HG02678 (cell line): ENCODE measurements around the gene CLEC11A.
"Not testable (repeated sequence)": the region's sequence is repeated elsewhere in the genome, so short reads cannot be mapped to it uniquely, and the experiment has no call there.

Source experiments
- ATAC-seq: cut with Tn5 transposase; IDR thresholded peaks from one replicate; pipeline ENCODE4 v1.9.1; 2021; ENCODE audit warnings: mild to moderate bottlenecking, moderate library complexity; ENCODE audit not compliant: unreplicated experiment

The CLEC11A gene

GRCh38 chr19:50753879-50754278 lies 30.7 kb downstream of the CLEC11A start:
- no peak for ATAC-seq

DNA sequence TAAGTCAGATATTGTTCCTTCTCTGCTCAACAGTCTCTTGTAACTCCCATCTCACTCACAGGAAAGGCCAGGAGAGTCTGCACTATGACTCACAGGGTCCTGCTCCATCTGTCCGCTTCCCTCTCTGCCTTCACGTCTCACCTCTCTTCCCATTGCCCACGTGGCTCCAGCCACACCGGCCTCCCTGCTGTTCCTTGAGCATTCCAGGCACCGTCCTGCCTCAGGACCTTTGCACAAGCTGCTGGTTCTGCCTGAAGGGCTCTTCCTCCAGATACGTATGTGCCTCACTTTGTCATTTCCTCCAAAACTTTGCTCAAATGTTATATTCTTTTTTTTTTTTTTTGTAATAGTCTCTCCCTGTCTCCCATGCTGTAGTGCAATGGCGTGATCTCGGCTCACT lies 33.1 kb downstream of the CLEC11A start:
- not testable (repeated sequence) for ATAC-seq

DNA sequence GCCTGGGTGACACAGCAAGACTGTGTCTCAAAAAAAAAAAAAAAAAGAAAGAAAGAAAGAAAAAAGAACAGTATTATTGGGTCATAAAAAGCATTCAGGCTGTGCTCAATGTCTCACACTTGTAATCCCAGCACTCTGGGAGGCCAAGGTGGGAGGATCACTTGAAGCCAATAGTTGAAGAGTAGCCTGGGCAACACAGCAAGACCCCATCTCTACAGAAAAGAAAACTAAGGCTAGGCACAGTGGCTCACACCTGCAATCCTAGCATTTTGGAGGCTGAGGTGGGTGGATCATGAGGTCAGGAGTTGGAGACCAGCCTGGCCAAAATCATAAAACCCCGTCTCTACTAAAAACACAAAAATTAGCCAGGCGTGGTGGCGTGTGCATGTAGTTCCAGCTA lies 34.5 kb downstream of the CLEC11A start:
- not testable (repeated sequence) for ATAC-seq

GRCh38 chr19:50759076-50759475 lies 35.9 kb downstream of the CLEC11A start:
- not testable (repeated sequence) for ATAC-seq

GRCh38 chr19:50759886-50760285 lies 36.7 kb downstream of the CLEC11A start:
- no peak for ATAC-seq

DNA sequence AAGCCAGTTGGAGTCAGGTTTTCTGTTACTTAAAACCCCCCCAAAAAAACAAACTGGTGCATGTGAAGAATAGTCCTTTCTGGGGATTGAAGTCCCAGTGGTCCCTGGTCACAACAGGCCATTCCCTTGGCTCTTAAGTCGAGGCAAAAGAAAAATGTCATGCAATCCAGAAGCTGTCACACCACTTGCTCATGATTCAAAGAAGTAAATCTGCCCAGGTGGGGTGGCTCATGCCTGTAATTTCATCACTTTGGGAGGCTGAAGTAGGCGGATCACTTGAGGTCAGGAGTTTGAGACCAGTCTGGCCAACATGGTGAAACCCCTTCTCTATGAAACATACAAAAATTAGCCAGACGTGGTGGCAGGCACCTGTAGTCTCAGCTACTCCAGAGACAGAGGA lies 38.3 kb downstream of the CLEC11A start:
- not testable (repeated sequence) for ATAC-seq

DNA sequence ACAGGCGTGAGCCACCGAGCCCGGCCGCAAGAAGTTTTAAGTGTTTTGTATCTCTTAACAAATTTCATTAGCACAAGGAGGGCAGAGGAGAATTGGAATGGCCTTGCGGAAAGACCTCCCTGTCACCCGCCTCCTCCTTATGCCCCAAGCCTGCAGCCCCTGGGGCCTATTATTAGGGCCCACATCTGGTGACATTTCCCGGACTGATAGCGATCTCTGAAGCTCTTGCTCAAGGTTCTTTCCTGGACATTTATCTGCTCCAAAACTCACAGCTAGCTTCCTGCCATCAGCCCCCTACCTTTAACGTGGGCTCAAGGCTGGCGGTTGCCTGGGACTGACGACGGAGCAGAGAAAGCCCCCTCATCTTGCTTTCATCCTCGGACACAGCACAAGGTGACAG lies 40.4 kb downstream of the CLEC11A start:
- not testable (repeated sequence) for ATAC-seq

DNA sequence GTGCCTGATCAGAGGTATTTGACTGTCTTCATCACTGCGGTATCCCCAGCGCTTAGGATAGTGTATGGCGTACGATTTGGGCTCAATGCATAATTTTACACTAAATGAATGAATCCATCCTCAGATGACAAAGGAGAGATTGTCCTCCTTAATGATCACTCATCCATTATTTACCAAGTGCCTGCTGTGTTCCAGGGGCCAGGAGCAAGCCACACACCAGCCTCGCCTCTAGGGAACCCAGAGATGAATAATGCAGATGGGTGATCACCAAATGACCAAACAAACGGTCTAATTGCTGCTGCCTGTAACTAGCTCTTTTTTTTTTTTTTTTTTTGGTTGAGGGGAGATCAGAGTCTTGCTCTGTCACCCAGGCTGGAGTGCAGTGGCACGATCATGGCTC lies 41.2 kb downstream of the CLEC11A start:
- no peak for ATAC-seq

GRCh38 chr19:50766746-50767145 lies 43.6 kb downstream of the CLEC11A start:
- ATAC-seq, result not testable (repeated sequence)

DNA sequence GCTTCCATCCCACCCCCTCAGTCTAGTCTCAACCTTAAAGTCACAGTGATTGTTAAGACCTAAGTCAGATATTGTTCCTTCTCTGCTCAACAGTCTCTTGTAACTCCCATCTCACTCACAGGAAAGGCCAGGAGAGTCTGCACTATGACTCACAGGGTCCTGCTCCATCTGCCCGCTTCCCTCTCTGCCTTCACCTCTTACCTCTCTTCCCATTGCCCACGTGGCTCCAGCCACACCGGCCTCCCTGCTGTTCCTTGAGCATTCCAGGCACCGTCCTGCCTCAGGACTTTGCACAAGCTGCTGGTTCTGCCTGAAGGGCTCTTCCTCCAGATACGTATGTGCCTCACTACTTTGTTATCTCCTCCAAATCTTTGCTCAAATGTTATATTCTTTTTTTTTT lies 44.1 kb downstream of the CLEC11A start:
- ATAC-seq, result not testable (repeated sequence)

DNA sequence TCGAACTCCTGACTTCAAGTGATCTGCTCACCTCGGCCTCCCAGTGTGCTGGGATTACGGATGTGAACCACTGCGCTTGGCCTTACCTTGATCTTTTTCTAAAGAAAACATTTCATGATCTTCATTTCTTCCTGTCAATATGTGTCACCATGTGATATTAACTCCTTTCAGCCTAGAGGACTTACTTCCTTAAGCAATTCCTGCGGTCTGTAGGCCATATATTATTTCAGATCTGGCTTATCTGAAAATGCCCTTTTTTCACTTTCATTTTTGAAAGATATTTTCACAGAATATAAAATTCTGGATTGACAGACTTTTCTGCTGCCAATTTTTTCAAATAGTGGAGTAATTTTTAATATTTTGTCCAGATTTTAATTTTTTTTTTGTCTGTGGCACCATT lies 45.1 kb downstream of the CLEC11A start:
- no peak for ATAC-seq

DNA sequence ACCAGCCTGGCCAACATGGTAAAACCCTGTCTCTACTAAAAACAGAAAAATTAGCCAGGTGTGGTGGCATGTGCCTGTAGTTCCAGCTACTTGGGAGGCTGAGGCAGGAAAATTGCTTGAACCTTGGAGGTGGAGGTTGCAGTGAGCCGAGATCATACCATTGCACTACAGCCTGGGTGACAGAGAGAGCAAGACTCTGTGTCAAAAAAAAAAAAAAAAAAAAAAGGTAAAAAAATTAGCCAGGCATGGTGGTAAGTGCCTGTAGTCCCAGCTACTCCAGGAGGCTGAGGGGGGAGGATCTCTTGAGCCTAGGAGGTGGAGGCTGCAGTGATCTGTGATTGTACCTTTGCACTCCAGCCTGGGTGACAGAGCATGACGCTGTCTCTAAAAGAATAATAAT lies 47.0 kb downstream of the CLEC11A start, which contains the start of gene GPR32:
Gene GPR32 (plus strand): TSS at position 301 of the 400 bp plus-strand sequence. CDS start 137 bp downstream, outside the sequence.
- not testable (repeated sequence) for ATAC-seq

GRCh38 chr19:50770888-50771287 lies 47.7 kb downstream of the CLEC11A start:
- no peak for ATAC-seq

DNA sequence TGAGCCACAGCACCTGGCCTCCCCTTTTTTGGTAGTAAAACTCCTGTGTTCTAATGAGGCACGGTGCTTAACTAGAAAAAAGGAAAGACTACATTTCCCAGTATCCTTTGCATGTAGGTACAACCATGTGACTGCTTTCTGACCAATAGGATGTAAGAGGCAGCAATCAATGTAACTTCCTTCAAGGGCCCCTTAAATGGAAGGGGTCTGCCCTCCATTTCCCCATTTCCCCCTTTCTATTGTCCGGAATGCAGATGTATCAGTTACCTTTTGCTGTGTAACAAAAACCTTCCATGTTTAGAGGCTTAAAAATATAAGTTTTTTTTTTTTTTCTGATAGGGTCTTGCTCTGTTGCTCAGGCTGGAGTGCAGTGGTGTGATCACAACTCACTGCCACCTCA lies 49.3 kb downstream of the CLEC11A start:
- ATAC-seq, result no peak

- not testable (repeated sequence) for ATAC-seq
These were observed 49.7 kb downstream of the CLEC11A start for GRCh38 chr19:50772912-50773311.

GRCh38 chr19:50773454-50773853 lies 50.3 kb downstream of the CLEC11A start:
- not testable (repeated sequence) for ATAC-seq
